ENCODE data around the gene SEC14L1.

SEC14L1 gene

DNA sequence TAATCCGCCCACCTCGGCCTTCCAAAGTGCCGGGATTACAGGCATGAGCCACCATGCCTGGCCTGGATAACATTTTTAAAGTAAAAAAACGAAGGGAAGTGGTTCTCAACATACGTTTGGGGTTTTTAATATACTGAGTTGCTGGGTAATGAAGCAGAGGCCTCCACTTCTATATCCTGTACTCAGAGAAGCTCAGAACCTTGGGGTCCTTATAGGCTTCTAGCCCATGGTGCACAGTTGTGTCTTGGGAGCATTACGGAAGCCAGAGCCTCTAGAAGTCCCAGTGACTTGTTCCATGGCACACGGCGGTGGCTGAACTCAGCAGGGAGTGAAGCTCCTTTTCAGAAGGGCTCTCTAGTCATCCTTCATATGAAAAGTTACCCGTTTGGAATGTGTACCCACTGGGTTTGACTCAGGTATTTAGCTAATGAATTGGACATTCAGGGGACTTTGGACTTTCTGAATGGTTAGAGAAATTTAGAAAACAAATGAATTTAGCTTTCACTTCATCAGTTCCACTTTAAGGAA, 67.0 kb downstream of the SEC14L1 start:
- Histone ChIP-seq H3K9ac (ENCODE audit: low read depth, low read length) (no peak overlapping the region), H3K27me3 (ENCODE audit: control insufficient read depth, insufficient read depth, low read length) (no peaks in the 10 kb centered on the region), H3K9me3 (ENCODE audit: control insufficient read depth, insufficient read depth, low read length) (no peaks in the 10 kb centered on the region), H3K4me1 (ENCODE audit: control insufficient read depth, insufficient read depth, low read length) (no peaks in the 10 kb centered on the region), H3K36me3 (ENCODE audit: control insufficient read depth, insufficient read depth, low read length) (peaks cover 49% of the 10 kb centered on the region), H3K4me3 (ENCODE audit: low read depth, low read length) (no peak overlapping the region)

DNA sequence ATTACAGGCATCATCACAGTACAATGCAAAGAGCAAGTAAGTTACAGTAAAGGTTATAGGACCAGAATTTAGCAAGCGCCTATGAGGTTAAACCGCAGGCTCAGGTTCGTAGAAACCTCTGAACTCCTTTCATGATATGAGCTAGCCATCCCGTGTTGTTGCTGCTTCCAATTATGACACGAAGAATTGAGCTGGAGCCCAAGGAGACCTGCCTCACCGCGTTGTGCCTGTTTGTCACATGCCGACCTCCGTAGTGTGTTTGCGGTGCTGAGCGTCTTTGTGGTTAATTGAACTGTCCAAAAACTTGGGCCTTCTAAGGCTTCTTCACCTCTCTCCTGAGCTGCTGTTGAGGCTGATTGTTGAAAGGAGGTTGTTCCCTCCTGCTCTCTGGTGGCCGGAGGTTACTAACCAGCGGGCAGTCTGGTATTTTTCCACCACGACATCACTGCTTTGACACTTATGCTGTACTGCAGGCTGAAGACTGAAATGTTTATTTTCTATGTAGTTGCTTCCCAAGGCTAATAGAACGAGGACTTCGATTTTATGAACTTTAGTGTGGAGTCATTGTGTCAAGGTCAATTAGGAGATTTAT, 67.5 kb downstream of the SEC14L1 start:
- Histone ChIP-seq H3K27me3 (ENCODE audit: control insufficient read depth, insufficient read depth, low read length) (no peaks in the 10 kb centered on the region), H3K36me3 (ENCODE audit: control insufficient read depth, insufficient read depth, low read length) (peaks cover 54% of the 10 kb centered on the region), H3K9me3 (ENCODE audit: control insufficient read depth, insufficient read depth, low read length) (no peaks in the 10 kb centered on the region), H3K4me1 (ENCODE audit: control insufficient read depth, insufficient read depth, low read length) (no peaks in the 10 kb centered on the region), H3K4me3 (ENCODE audit: low read depth, low read length) (no peak overlapping the region), H3K9ac (ENCODE audit: low read depth, low read length) (no peak overlapping the region)

DNA sequence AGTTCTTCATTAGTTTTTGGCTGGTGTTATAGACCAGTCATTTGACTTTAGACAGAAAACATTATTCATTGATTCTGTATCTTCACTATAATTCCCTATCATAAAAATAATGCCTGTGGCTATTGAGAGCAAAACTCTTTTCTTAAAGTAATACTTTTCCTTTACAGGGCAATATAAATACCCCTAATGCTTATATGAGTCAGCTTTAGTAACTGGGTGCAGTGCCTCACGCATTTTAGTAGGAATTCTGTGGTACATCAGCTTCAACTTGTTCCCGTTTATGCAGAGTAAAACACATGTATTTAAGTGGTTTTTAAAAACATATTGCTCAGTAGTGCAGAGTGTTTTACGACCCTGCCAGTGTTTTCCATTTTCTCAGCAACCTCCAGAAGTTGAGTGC, 68.1 kb downstream of the SEC14L1 start:
- H3K36me3 ChIP-seq (ENCODE audit: control insufficient read depth, insufficient read depth, low read length), result peaks cover 60% of the 10 kb centered on the region
- H3K9ac ChIP-seq (ENCODE audit: low read depth, low read length), result no peak overlapping the region
- no peak overlapping the region for H3K4me3 ChIP-seq (ENCODE audit: low read depth, low read length)
- no peaks in the 10 kb centered on the region for H3K4me1 ChIP-seq (ENCODE audit: control insufficient read depth, insufficient read depth, low read length)
- H3K27me3 ChIP-seq (ENCODE audit: control insufficient read depth, insufficient read depth, low read length), result no peaks in the 10 kb centered on the region
- H3K9me3 ChIP-seq (ENCODE audit: control insufficient read depth, insufficient read depth, low read length), result no peaks in the 10 kb centered on the region

DNA sequence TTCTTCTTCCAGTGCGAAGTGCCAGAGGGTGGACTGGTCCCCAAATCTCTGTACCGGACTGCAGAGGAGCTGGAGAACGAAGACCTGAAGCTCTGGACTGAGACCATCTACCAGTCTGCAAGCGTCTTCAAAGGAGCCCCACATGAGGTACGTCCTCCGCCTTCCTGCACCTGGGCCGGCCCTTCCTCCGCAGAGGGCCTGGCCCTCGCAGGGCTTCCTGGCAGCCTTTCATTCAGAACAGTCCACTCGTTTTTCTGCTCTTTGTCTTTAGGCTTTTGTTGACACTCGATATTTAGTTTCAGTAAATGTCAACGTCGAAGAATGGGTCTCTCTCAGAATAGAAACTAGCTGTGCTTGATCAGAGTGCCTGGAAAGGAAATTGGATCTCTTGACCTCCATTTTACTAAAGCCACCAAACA, 68.6 kb downstream of the SEC14L1 start:
- Histone ChIP-seq H3K4me1 (ENCODE audit: control insufficient read depth, insufficient read depth, low read length) (no peaks in the 10 kb centered on the region), H3K36me3 (ENCODE audit: control insufficient read depth, insufficient read depth, low read length) (peaks cover 63% of the 10 kb centered on the region), H3K4me3 (ENCODE audit: low read depth, low read length) (no peak overlapping the region), H3K9me3 (ENCODE audit: control insufficient read depth, insufficient read depth, low read length) (no peaks in the 10 kb centered on the region), H3K9ac (ENCODE audit: low read depth, low read length) (no peak overlapping the region), H3K27me3 (ENCODE audit: control insufficient read depth, insufficient read depth, low read length) (no peaks in the 10 kb centered on the region)

DNA sequence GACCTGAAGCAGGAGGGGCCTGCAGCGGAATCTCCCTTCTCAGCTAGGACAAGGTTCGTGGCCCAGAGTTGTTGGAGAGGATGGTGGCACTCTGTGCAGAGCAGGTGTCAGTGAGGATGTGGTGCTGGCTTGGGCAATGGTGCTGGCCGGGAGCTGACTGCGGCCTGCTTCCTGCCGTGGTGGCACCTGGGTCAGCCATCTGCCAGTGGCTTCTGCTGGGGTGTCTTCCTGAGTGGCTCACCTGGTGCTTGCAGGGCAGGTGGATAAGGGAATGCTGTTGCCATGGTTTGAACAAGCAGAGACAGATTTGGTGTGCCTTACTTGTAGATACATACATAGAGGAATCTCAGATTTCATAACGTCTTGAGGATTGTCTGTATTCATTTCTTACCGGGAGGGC, 69.6 kb downstream of the SEC14L1 start:
- no peaks in the 10 kb centered on the region for H3K9me3 ChIP-seq (ENCODE audit: control insufficient read depth, insufficient read depth, low read length)
- H3K36me3 ChIP-seq (ENCODE audit: control insufficient read depth, insufficient read depth, low read length), result peaks cover 58% of the 10 kb centered on the region
- H3K9ac ChIP-seq (ENCODE audit: low read depth, low read length), result no peak overlapping the region
- no peaks in the 10 kb centered on the region for H3K27me3 ChIP-seq (ENCODE audit: control insufficient read depth, insufficient read depth, low read length)
- no peak overlapping the region for H3K4me3 ChIP-seq (ENCODE audit: low read depth, low read length)
- H3K4me1 ChIP-seq (ENCODE audit: control insufficient read depth, insufficient read depth, low read length), result no peaks in the 10 kb centered on the region

DNA sequence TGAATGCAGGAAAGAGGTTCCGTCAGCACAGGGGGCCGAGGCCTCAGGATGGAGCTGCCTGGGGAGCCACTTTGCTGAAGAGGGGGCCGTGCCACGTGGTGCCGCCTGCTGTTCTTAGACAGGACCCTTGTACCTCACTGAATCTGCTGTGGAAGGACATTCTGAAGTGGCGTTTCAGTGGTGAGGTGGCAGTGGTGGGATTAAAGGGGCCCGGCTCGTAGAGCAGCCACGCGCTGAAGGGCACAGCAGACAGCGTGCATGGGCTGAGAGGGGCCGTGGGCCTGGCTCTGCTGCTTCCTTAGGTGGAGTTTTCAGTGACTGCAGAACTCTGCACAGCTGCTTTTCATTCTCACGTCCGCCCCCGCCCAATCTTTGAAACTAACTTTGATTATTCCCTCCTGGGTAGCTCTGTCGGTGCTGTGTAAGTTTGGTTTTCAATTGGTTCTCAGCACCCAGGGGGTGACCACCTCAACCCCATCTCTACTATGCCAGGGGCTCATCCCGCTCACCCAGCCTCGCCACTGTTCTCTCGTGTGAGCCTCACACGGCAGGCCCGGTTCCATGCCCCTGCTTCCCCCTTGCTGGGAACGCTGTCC, 70.3 kb downstream of the SEC14L1 start:
- H3K4me3 ChIP-seq (ENCODE audit: low read depth, low read length), result no peak overlapping the region
- H3K9me3 ChIP-seq (ENCODE audit: control insufficient read depth, insufficient read depth, low read length), result no peaks in the 10 kb centered on the region
- no peaks in the 10 kb centered on the region for H3K27me3 ChIP-seq (ENCODE audit: control insufficient read depth, insufficient read depth, low read length)
- peaks cover 54% of the 10 kb centered on the region for H3K36me3 ChIP-seq (ENCODE audit: control insufficient read depth, insufficient read depth, low read length)
- H3K9ac ChIP-seq (ENCODE audit: low read depth, low read length), result no peak overlapping the region
- no peaks in the 10 kb centered on the region for H3K4me1 ChIP-seq (ENCODE audit: control insufficient read depth, insufficient read depth, low read length)

DNA sequence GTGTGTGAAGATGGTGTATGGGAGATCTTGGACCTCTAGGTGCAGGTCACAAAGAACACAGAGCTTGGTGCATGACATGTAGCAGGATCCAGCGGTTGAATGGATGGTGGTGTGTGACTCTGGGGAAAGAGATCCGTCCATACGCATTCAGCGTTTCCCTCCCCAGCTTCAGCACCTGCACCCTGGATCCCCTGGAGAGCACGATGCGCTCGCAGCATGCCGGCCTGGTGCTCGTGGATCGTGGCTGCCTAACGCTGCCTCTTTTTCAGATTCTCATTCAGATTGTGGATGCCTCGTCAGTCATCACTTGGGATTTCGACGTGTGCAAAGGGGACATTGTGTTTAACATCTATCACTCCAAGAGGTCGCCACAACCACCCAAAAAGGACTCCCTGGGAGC, 70.9 kb downstream of the SEC14L1 start:
- Histone ChIP-seq H3K4me3 (ENCODE audit: low read depth, low read length) (no peak overlapping the region), H3K27me3 (ENCODE audit: control insufficient read depth, insufficient read depth, low read length) (no peaks in the 10 kb centered on the region), H3K4me1 (ENCODE audit: control insufficient read depth, insufficient read depth, low read length) (no peaks in the 10 kb centered on the region), H3K36me3 (ENCODE audit: control insufficient read depth, insufficient read depth, low read length) (peaks cover 48% of the 10 kb centered on the region), H3K9me3 (ENCODE audit: control insufficient read depth, insufficient read depth, low read length) (no peaks in the 10 kb centered on the region), H3K9ac (ENCODE audit: low read depth, low read length) (no peak overlapping the region)

DNA sequence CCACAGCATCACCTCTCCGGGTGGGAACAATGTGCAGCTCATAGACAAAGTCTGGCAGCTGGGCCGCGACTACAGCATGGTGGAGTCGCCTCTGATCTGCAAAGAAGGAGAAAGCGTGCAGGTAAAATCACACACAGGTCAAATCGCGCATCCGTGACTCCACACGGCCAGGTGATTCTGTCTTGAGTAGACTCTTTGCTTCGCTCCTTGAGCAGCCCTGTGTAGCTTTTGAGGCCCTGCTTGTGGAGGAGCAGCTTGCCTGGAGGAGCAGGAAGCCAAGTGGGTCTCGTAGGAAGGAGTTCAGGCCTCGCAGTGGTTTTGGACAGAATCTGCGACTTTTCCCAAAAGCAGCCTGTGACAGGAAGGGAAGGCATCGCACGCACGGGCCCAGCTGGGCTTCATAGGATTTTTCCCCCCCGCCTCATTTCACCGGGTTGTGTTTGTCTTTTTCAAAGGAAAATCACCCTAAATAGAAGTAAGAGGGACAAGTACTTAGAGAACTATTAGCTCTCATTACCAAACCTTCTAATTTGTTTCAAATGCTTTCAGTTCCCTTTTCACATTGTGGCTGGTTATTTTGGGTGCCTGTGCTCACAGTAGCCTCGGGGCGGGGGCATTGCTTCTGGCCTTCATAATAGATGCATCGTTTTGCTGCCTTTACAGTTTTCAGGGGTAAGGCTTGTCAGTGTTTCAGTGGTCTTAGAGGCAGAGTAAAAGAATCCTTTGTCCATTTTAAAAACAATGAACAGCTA, 71.5 kb downstream of the SEC14L1 start:
- Histone ChIP-seq H3K4me1 (ENCODE audit: control insufficient read depth, insufficient read depth, low read length) (no peaks in the 10 kb centered on the region), H3K4me3 (ENCODE audit: low read depth, low read length) (no peak overlapping the region), H3K9ac (ENCODE audit: low read depth, low read length) (no peak overlapping the region)

DNA sequence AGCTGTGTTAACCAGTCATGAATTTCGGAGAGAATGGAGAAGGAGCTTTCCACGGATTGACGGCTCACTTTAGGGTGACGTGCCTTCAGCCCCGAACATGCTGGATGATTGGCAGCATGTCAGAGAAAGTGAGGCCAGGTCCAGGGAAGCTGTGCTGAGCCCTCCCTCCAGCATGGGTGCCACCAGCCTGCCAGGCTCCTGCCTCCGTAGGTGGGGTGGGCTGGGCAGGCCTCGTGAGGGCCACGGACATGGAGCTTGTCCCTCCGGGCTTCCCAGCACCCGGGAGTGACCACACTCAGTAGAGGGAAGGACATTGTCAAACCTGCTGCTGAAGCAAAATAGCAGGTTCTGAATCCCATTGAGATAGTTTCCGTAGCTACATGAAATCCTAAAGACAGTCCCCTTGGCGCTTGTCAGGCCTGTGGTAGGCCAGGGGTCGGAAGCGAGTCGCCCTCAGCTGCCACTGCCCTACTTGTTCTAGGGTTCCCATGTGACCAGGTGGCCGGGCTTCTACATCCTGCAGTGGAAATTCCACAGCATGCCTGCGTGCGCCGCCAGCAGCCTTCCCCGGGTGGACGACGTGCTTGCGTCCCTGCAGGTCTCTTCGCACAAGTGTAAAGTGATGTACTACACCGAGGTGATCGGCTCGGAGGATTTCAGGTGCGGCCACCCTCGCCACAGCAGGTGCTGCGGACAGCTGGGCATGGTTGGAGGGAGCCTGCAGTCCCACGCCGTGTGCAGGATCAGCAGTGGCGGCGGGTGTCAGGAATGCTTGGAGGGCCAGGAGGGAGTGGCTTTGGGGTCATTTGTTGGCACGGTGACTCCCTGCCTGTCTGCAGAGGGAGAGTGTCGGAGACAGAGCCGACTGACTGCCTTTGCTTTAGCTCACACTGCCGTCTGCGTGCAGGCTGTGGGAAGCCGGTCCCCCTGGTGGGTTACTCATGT, 72.3 kb downstream of the SEC14L1 start:
- Histone ChIP-seq H3K27me3 (ENCODE audit: control insufficient read depth, insufficient read depth, low read length) (no peaks in the 10 kb centered on the region), H3K36me3 (ENCODE audit: control insufficient read depth, insufficient read depth, low read length) (peaks cover 55% of the 10 kb centered on the region), H3K4me3 (ENCODE audit: low read depth, low read length) (no peak overlapping the region), H3K9me3 (ENCODE audit: control insufficient read depth, insufficient read depth, low read length) (no peaks in the 10 kb centered on the region), H3K9ac (ENCODE audit: low read depth, low read length) (no peak overlapping the region), H3K4me1 (ENCODE audit: control insufficient read depth, insufficient read depth, low read length) (no peaks in the 10 kb centered on the region)

More for the DNA sequence above, 71.5 kb downstream of the SEC14L1 start:
- peaks cover 50% of the 10 kb centered on the region for H3K36me3 ChIP-seq (ENCODE audit: control insufficient read depth, insufficient read depth, low read length)
- no peaks in the 10 kb centered on the region for H3K9me3 ChIP-seq (ENCODE audit: control insufficient read depth, insufficient read depth, low read length)
- H3K27me3 ChIP-seq (ENCODE audit: control insufficient read depth, insufficient read depth, low read length), result no peaks in the 10 kb centered on the region

DNA sequence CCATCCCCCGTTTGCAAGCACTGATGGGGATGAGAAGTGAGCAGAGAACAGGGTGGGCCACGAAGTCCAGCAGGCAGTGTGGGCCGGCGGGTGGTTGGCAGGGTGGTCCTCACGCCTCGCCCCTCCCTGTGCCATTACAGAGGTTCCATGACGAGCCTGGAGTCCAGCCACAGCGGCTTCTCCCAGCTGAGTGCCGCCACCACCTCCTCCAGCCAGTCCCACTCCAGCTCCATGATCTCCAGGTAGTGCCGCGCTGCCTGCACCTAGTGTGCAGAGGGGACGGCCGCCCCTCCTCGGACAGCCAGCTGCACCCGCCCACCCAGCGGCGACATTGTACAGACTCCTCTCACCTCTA, 73.0 kb downstream of the SEC14L1 start:
- H3K9ac ChIP-seq (ENCODE audit: low read depth, low read length), result no peak overlapping the region
- H3K36me3 ChIP-seq (ENCODE audit: control insufficient read depth, insufficient read depth, low read length), result peaks cover 55% of the 10 kb centered on the region
- H3K9me3 ChIP-seq (ENCODE audit: control insufficient read depth, insufficient read depth, low read length), result no peaks in the 10 kb centered on the region
- H3K4me3 ChIP-seq (ENCODE audit: low read depth, low read length), result no peak overlapping the region
- no peaks in the 10 kb centered on the region for H3K4me1 ChIP-seq (ENCODE audit: control insufficient read depth, insufficient read depth, low read length)
- no peaks in the 10 kb centered on the region for H3K27me3 ChIP-seq (ENCODE audit: control insufficient read depth, insufficient read depth, low read length)

DNA sequence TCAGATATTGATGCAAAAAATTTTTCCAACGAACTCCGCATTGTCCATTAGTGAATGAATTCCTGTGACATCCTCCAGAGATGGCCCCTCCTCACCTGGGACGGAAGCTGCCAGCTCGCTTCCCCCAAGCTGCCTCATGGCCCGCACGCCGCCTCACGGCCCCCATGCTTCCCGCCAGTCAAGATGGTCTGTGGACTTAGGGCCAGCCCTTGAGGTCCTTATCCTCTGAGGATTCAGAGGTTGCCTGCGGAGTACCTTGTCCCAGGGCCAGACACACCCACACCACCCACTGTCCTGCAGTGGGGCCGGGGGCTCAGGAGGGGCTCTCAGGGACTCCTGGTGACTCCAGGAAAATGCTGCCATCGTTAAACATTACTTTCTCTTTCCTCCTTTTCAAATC, 73.6 kb downstream of the SEC14L1 start:
- H3K27me3 ChIP-seq (ENCODE audit: control insufficient read depth, insufficient read depth, low read length), result no peaks in the 10 kb centered on the region
- H3K9me3 ChIP-seq (ENCODE audit: control insufficient read depth, insufficient read depth, low read length), result no peaks in the 10 kb centered on the region
- no peaks in the 10 kb centered on the region for H3K4me1 ChIP-seq (ENCODE audit: control insufficient read depth, insufficient read depth, low read length)
- H3K4me3 ChIP-seq (ENCODE audit: low read depth, low read length), result no peak overlapping the region
- peaks cover 53% of the 10 kb centered on the region for H3K36me3 ChIP-seq (ENCODE audit: control insufficient read depth, insufficient read depth, low read length)
- H3K9ac ChIP-seq (ENCODE audit: low read depth, low read length), result no peak overlapping the region
